GM21723 (cell line): ENCODE results near the gene ARHGEF7.

Experiments
- ATAC-seq: cut with Tn5 transposase; IDR thresholded peaks from one replicate; pipeline ENCODE4 v1.9.1; 2021; ENCODE audit warnings: mild to moderate bottlenecking, moderate library complexity; ENCODE audit not compliant: unreplicated experiment

Gene ARHGEF7

GRCh38 chr13:111139452-111139851, 24.3 kb downstream of the ARHGEF7 start:
- ATAC-seq: no peak

DNA sequence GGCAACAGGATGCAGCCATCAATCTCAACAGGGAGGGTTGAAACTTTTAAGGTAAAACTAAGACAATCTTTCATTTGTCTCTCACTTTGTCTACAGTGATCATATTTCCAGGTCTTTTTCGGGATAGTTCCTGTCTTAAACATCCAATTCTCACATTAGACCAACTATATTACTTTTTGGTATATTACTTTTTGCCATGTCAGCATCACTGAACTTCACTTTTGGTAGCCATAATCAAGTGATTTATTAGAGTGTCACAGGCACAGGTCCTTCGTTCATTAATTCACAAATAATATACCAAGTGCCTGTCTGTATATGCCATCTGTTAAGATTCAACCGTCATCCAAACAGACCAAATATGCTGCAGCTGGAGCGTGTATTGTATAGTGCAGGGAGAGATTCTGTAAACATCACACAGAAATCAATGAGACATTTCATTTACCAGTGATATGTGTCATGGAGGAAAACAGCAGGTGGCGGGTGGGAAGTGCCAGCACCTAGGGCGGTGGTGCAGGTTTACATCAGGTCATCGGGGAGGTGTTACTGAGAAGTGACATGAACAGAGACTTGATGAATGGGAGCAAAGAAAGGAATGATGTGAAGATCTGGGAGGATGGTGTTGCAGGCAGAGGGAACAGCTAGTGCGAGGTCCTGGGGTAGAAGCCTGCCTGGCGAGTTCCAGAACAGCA, 24.9 kb downstream of the ARHGEF7 start:
- no peak for ATAC-seq

DNA sequence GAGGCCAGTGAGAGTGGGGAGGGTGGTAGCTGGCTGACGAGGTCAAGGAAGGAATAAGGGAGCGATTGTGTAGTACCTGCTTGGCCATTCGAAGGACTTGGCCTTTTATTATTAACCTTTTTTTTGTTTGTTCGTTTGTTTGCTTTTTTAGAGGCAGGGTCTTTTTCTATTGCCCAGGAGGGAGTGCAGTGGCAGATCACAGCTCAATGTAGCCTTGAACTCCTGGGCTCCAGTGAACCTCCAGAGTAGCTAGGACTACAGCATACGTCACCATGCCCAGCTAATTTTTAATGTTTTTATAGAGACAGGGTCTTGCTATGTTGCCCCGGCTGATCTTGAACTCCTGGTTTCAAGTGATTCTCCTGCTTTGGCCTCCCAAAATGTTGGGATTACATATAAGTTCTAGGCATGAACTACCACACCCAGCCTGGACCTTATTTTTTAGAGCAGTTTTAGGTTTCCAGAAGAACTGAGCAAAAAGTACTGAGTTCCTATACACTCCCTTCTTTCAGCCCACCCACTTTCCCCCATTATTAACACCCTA, 25.5 kb downstream of the ARHGEF7 start:
- no peak for ATAC-seq

DNA sequence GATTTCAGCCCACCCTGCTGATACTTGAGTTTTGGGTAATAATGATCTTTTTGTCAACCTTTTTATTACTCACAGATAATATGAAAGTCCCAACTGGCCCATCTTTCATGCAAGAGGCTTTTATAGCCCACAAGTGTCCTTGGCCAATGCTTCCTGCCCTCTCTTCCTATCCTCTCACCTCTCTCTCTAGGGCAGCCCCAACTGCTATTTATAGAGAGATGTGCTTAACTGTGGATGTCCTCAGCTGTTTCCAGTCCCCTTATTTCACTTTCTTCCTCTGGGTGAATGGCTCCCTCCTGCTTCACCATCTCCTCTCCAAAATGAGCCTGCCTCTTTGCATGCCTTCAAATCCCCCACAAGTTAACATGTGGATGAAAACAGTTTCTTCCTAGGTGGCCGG, 27.4 kb downstream of the ARHGEF7 start:
- ATAC-seq: no peak

DNA sequence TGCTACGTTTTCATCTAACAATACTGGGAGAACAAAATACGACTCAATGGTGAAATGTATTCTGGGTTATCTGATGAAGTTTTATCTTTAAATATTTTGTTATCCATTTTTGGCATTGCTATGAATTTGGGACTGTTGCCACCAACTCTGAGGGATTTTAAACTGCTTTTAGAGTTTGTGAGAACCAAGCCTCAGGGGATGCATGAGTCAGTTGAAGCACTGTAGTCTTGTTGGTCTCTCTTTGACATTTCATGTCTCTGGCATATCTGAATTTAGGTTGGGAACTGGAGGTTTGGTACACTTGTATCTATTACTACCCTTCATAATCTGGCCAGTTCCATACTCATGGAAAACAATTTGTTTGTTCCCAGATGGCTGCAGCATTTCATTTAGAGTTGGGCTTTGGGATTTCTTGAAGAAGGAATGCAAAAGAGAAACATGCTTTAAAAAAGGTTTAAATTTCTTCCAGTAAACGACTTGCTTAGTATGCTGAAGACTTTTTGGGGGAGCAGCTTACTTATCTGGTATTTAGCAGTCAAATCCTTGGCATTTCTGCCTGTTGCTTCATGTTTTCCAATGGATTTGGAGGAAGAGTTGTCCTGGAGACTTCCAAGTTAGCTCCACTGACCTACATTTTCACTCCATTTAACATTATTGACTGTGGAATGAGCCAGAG, 28.9 kb downstream of the ARHGEF7 start:
- ATAC-seq: no peak

DNA sequence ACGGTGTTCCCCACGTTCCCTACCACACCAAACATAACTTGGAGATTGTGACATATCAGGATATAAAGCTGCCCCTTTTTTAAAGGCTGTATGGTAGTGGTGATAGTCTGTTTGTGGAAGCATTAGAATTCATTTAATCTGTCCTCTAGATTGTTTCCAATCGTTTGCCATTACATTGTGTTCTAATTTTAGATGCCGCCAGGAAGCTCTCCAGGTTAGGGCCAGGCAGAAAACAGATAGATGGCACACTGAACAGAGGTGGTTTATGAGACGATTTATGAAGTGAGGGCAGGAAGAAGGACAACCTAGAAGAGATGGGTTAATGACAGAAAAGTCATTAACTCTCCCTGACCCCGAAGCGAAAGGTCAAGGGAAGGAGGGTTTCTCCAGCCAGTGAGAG, 30.0 kb downstream of the ARHGEF7 start:
- ATAC-seq: no peak

DNA sequence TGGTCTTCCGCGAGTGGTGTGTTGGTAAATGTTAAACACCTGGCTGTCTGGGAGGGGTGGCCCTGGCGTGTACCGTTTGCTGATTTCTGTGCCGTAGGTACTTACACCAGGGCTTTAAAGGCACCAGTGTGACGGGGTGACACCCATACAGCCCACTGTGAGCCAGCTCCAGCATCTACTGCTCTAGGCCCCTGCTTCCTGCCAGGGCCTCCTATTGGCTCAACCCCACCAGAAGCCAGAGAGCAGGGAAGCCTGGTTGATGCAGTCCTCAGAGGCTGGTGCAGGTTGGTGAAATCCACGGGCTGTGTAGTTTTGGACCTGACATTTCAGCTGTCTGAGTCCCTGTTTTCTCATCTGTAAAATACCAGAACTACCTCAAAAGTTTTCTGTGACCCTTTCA, 30.4 kb downstream of the ARHGEF7 start:
- no peak for ATAC-seq

DNA sequence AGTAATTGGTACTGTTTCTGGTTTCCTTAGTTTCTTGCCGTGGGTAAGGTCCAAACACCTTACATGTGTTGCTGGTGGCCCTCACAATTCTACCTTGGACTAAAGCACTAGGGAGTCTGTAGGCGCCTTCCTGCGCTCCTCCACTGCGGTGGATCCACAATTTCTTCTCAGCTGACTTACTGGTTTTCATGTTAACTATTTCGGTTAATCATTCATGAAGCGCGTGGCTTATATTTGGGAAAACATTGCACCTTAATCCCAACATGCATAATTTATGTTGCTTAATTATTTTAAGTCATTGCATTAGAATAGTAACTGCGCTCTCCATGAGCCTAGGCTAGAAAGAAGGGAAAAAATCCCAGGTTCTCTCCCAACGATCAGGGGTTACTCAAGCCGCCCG, 37.7 kb downstream of the ARHGEF7 start:
- no peak for ATAC-seq

DNA sequence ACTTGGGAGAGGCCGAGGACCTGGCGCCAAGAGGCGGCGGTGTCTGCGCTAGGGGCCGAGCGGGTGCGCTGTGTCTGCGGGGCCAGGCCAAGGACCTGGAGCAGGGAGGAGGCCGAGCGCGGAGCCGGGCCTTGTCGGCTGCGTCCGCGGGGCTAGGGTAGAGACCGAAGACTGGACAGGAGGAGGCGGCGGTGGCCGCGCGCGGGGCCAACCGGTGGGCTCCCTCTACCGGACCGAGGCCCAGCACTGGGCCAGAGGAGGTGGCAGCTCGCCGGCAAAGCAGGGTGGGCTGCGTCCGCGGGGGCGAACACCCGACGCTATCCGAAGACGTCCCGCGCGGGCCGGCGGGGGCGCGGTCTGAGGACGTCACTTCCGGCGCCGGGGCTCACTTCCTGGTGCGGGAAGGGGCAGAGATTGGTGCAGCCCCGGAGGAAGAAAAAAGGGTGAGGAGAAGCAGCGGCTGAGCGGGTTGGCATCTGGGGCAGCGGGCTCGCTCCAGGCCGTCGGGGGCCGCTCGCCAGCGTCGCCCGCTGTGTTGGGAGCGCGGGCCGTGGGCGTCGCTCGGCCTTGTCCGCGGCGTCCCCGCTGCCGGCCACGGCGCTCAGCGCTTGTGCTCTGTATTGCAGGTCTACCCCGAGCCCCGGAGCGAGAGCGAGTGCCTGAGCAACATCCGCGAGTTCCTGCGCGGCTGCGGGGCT, 38.3 kb downstream of the ARHGEF7 start:
- ATAC-seq: peak; percentile 92

GRCh38 chr13:111153977-111154332, 38.8 kb downstream of the ARHGEF7 start:
- ATAC-seq: peak; percentile 60

DNA sequence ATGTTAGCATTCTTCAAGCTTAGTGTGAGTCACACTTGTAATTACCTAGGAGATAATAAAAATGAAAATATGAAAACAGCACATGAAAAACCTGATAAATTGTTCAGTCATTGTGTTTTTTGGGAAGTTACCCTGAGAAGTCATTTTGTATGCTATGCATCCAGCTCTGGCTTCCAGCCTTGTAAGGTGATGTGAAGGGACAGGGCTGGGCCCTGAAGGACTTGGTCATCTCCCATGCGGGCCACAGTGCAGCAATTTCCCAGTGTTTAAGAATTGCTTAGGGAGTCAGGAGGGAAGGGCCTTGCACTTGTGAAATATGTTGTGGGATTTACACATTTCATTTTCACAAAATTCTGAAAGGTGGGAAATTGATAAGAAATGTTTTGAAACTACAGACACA, 41.3 kb downstream of the ARHGEF7 start:
- no peak for ATAC-seq

DNA sequence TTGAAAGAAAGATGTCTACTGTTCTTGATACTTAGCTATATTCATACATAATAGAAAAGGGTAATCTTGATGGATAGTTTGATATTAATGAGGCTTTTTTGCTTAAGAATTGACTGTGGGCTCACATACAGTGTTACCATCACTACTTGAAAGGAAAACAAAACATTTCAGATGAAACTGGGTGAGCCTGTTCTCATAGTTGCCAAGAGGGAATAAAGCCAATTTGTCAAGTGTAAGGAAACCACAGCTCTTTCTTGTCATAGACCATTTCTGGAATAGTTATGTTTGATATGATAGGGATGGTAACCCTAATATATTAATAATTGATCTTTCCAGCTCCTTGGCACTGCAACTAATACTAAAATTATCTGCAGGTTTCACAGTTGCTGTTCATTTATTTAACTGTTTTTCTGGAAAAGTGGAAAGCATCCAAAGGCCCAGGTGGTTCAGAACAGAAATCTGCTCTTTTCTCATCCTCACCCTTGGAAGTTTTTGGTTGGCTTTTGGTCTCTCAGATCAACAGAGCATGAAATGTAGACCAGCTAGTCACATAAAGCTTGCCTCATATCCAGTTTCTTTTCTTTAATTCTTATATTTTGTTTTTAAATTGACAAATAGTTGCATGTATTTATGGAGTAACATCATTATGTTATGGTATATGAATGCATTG, 43.2 kb downstream of the ARHGEF7 start:
- ATAC-seq: no peak

- no peak for ATAC-seq
Measured at GRCh38 chr13:111159362-111160320, 44.5 kb downstream of the ARHGEF7 start.

DNA sequence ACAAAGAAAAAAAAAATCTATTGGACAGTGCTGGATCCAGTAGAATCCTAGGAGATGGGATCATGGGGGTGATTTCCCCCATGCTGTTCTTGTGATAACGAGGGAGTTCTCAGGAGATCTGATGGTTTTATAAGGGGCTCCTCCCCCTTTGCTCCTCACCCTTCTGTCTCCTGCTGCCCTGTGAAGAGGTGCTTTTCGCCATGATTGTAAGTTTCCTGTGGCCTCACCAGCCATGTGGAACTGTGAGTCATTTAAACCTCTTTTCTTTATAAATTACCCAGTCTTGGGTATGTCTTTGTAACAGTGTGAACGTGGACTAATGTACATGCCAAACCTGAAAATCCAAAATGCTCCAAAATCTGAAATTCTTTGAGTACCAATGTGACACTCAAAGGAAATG, 45.5 kb downstream of the ARHGEF7 start:
- ATAC-seq: no peak

DNA sequence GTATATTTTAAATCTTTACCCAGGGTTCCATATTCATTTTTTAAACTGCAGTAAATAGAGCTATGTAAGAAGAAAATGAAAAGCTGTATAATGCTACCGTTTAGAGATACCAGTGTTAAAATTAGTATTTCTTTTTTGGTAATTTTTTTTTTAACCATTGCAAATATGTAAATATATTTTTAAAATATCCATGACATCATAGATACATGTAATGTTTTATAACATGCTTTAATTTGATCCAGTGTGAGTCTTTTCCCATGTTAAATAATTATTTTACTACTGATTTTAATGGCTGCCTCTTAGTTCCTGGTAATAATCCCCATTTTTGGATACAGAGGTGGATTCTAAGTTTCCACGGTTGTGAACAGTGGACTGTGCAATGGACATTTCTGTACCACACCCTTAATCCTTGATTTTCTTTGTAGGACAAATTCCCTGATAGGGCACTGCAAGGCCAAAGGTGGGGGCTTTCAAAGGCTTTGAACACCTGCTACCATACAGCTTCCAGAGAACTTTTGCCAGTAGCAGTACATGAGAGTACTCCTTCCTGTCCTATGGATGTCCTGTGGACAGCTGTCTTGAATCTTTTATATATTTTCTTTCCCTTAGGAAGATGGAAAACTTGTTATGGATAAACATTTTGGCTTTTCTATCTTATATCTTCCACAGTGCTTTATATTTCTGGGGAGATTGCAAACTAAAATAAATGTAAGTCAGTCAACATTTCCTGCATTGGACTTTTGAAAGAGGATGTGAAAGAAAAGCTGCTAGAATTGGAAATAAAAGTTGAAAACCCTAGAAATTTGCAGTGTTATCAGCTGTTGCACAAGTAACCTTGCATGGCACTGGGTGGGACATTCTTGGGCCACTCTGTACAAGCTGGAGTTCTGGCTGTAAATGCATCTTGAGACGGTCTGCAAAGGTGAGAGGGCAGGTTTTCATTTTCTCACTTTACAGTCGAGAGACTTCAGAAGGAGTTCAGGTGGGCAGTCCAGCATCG, 46.8 kb downstream of the ARHGEF7 start:
- ATAC-seq: peak; percentile 52

- ATAC-seq: peak; percentile 55
Measured at GRCh38 chr13:111165241-111166010, 50.3 kb downstream of the ARHGEF7 start.

DNA sequence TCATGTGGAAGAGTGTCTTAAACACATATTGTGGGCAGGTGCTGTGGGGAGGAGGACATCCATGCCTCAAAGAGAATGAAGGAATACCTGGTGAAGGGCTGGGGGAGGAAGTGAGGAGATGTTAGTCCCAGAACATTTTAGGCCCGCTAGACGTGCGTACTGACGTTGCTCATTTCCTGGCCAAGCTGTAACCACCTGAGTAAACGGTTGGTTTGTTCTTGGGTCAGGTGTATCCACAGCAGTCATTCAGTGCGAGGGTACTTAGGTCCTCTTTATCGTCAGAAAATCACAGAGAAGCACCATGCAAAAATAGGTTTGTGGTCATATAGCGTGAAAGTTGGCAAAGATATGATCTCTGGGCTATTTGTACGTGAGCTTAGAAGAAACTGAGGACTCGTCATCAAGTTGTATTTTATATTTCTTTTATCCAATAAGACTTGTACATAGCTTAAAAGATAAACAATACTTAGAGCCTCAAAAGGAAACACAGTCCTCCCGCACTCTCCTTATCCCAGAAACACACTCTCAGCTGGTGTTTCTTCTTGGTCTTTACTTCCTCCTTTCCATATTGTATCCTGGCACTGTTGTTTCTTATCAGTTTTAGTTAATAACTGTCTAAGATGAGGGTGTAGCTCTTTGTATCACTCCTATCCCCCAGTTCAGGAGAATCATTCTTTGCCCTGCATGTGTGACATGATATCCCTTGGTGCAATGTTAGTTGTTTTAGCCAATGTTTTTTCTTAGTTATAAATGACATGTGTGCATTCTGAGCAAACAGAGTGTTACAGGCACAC, 52.0 kb downstream of the ARHGEF7 start:
- ATAC-seq: no peak
